Umbilical cord (tissue), 2 donors: ENCODE measurements around the gene CAMP. TPM values are rescaled to one million over a fixed set of nuclear protein-coding genes. Genes with fewer than 3 reads are reported as not detected.
"Not testable (repeated sequence)": the region's sequence is repeated elsewhere in the genome, so short reads cannot be mapped to it uniquely, and the experiment has no call there.

Experiments
- DNase-seq: peaks from one replicate; pipeline ENCODE4 v3.0.0-alpha.2; 2015; ENCODE audit warnings: low spot score
- total RNA-seq: library from RNA; depleted of rRNA; stranded (reverse); fragments of >200 nt; gene quantifications from one replicate; pipeline ENCODE4 v1.2.3, GENCODE V29; 2014; ENCODE audit warnings: low replicate concordance; ENCODE audit not compliant: insufficient read depth

The CAMP gene
- not detected for total RNA-seq

GRCh38 chr3:48222616-48223513 is at the start of gene CAMP:
CAMP (plus strand) TSS chr3:48223495; CDS start chr3:48223512, 17 bp downstream.
- peak; percentile 46 for DNase-seq

GRCh38 chr3:48178072-48178471 is 45.2 kb upstream of the CAMP start:
- DNase-seq = no peak

DNA sequence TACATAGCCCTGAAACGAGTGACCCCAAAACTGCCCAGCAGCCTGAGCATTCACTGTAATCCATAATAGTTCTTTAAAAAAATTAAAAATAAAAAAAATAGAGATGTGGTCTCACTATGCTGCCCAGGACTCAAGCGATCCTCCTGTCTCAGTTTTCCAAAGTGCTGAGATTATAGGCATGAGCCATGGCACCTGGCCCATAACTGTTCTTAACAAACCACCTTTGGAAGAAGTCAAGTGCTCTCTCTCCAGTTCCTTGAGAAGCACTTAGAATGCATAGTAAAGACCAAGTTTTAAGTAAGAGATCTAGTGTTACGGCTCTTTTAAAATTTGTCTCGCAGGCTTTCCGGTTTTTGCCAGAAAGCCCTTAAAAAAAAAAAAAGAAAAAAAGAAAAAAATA is 43.3 kb upstream of the CAMP start:
- no peak for DNase-seq

DNA sequence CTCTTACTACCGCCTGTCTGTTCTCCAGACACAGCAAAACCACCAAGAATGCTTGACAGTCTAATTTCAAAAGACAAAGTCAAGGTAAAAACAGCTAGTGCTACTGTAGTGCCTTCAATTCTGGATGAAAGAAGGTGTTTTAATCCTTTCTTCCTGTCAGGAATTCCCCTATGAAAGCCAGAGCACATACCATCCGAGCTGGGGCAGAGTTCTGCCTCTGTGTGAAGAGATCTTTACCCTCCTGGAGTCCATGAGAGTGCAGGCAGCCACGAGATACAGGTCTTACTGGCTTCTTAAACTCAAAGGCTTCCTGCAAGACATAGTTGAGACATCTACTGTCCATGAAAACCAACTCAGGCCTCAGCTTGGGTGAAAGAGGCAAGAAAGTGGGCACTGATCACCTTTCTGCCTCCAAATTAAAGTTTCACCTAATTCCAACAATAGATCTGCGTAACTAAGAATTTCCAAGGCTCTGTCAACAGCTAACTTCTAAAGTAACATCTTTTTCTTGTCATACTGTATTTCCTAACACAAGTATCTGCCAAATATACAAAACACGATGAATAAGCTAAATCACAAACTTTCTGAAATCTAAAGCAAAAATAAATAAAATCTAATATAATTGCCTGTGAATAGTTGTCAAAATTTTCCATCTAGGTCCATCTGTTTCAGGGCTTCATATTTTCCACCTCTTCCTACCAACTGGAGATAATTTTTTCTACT is 42.6 kb upstream of the CAMP start:
- no peak for DNase-seq

GRCh38 chr3:48184299-48184698 is 39.0 kb upstream of the CAMP start:
- no peak for DNase-seq

DNA sequence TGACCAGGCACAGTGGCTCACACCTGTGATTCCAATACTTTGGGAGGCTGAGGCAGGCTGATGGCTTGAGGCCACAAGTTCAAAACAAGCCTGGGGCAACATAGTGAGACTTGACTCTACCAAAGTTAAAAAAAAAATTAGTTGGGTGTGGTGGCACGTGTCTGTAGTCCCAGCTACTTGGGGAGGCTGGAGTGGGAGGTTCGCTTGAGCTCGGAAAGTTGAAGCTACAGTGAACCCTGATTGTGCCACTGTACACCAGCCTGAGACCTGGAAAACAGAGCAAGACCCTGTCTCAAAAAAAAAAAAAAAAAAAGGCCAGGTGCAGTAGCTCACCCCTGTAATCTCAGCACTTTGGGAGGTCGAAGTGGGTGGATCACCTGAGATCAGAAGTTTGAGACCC is 38.2 kb upstream of the CAMP start:
- no peak for DNase-seq

DNA sequence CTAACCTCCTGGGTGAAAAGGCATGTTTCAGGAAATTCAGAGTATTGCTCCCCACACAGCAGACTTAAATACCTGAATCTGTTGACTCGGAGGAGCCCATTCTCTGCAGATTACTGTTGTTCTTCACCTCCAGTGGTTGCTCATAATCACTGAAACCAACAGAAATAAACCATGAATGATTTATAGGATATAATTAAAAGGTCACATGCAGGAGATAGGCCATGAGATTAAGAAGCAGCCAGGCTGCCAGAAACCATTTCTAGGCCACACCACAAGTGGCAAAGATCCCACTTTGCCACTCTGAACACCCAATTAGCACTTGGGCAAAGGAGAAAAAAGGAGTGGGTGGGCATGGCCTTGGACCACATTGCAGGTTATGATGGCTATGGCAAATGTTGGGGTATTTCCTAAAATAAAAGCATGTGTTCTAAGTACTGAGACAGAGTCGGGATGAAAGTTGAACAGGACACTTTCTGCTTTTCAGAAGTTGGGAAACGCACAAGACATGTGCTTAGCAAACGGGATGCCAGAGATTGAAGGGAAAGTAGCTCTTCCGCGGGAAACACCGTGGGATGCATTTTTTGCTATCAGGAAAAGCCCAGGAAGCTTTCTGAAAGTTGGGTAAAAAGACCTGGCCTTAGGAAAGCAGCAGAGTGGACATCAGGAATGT is 36.5 kb upstream of the CAMP start:
- no peak for DNase-seq

DNA sequence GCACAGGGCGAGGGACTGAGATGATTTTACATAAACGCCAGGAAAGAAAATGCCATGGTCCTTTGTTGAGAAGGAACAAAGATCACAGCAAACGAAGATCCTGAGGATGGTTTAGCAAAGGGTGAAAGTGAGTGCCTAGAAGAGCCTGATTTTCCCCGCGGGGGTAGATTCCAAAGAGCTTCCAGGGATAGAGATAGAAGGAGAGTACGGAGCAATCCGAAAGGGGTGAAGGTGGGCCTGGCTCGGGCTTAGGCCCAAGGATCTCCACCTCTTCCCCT is 36.1 kb upstream of the CAMP start:
- DNase-seq = peak; percentile 16

GRCh38 chr3:48187579-48188265 is 35.6 kb upstream of the CAMP start:
- no peak for DNase-seq

GRCh38 chr3:48188266-48189201 is 34.8 kb upstream of the CAMP start, which contains the start of gene CDC25A:
CDC25A (minus strand) TSS chr3:48188417; CDS start chr3:48187947, 470 bp downstream.
- DNase-seq = peak; percentile 100

DNA sequence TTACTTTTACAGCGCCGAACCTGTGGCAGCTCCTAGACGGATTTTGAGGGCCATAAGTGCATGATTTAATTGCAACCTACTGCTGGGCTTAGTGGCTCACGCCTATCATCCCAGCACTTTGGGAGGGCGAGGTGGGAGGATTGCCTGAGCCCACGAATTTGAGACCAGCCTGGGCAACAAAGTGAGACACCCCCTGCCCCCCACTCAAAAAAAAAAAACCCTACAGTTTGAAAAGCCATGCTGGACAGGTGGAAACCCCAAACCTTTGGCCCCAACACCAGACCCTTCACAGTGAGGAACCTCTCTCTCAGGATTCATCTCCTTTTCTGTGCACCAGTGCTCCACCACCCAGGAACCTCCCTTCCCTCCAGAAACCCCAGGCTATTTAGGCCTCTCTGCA is 34.0 kb upstream of the CAMP start:
- DNase-seq = no peak

DNA sequence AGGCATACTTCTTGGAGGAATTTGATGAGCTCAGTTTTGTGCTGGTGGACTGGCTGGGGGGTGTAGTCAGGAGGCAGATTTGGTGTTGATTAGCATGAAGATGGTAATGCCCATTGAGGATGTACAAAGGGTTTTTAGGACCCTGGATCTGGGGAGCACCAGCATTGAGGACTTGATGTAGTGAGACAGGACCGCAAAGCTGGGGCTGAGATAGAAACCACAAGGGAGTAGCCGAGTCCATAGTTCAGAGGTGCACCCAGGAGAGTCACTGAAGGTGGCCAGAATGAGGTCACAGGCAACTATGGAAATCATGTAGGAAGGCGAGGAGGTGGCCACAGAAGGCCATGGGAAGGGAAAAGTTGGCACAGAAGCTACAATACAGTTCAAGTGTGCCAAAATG is 32.4 kb upstream of the CAMP start:
- DNase-seq = no peak

- DNase-seq = peak; percentile 71
These were observed 28.7 kb upstream of the CAMP start for GRCh38 chr3:48194446-48195071.

DNA sequence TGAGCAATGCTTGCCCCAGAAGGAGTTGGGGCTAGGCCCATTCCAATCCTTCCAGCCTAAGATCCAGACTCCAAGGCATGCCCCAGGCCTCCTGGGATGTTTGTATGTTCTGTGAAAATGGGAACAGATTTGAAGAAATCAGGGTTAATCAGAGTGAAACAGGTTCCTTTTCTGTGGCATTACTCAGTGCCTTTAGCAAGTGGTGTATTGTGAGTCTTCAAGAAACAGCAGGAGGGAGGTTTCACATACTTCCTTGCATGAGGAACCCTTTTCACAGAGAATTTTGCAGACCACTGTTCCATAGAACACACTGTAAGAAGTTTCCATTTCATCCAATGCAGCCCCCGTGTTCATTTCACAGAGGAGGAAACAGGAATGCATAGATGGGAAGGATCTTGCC is 26.7 kb upstream of the CAMP start:
- no peak for DNase-seq

GRCh38 chr3:48199117-48199516 is 24.2 kb upstream of the CAMP start:
- DNase-seq = no peak

DNA sequence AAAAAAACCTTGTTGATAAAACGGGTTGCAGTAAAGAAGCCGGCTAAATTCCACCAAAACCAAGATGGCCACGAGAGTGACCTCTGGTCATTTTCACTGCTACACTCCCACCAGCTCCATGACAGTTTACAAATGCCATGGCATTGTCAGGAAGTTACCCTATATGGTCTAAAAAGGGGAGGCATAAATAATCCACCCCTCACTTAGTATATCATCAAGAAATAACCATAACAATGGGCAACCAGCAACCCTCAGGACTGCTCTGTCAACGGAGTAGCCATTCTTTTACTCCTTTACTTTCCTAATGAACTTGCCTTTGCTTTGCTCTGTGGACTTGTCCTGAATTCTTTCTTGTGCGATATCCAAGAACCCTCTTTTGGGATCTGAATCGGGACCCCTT is 20.7 kb upstream of the CAMP start:
- DNase-seq = no peak

GRCh38 chr3:48208076-48208475 is 15.2 kb upstream of the CAMP start:
- peak; percentile 20 for DNase-seq

GRCh38 chr3:48209445-48209844 is 13.8 kb upstream of the CAMP start:
- DNase-seq = no peak

- not testable (repeated sequence) for DNase-seq
These were observed 12.8 kb upstream of the CAMP start for GRCh38 chr3:48210534-48210933.

DNA sequence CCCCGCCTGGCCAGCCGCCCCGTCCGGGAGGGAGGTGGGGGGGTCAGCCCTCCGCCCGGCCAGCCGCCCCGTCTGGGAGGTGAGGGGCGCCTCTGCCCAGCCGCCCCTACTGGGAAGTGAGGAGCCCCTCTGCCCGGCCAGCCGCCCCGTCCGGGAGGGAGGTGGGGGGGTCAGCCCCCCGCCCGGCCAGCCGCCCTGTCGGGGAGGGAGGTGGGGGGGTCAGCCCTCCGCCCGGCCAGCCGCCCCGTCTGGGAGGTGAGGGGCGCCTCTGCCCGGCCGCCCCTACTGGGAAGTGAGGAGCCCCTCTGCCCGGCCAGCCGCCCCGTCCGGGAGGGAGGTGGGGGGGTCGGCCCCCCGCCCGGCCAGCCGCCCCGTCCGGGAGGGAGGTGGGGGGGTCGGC is 11.5 kb upstream of the CAMP start:
- not testable (repeated sequence) for DNase-seq
